Measurements from ENCODE around the gene PRKCB. TPM values are rescaled to one million over a fixed set of nuclear protein-coding genes. Genes with fewer than 3 reads are reported as not detected.

PRKCB gene
- total RNA-seq, 6 donors from 2014 or later, result 9.6 to 28.0 (median 13.9) TPM

DNA sequence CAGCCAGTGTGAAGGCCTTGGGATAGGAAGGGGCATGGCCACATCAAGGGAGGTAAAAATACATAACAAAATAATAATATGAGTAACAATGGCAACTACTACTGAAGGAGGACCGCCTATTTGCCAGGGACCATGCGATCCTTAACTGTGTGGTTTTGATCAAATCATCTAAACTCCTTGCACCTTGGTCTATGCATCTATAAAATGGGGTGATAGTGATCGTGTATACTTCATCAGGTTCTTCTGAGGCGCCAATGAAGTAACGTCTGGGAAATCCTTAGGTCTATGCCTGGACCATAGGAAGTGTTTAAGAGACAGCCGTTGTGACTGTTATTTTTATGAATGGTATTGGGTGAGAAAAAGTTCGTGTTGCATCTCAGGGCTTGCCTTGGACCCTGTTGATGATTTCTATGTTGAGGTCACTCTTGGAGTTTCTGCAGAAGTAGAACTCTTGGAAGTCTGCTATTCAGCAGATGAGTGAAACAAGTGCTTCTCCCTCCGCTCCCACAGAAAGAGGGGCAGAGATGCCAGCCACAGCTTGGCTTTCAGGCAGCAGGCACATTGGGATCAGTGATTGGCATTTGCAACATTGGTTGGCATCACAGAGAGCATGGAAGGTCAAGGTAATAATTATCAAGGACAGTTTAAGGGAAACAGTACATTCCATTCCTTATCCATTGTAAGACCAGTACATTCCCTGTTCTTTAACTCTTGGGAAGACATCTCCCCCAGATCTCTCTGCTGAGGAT lies 63.1 kb downstream of the PRKCB start:
- WGBS, 2 donors, result 90 to 94% methylated on average over 8 of the region's 8 CpGs
- DNase-seq (no peak), ATAC-seq (ENCODE audit: low FRiP score in 2 of 2) (no peak)
- Histone ChIP-seq H3K27me3 (no peaks in the 10 kb centered on the region), H3K27ac (no peak overlapping the region), H3K4me1 (peaks cover 0 to 6% (median 0%) of the 10 kb centered on the region in 4 donors), H3K9me3 (no peaks in the 10 kb centered on the region), H3K36me3 (no peaks in the 10 kb centered on the region), H3K4me3 (no peak overlapping the region)
- TF ChIP-seq POLR2A (IDR thresholded peaks at IDR 0.05) (no peak), EP300 (IDR thresholded peaks at IDR 0.05) (no peak), POLR2AphosphoS5 (IDR thresholded peaks at IDR 0.05) (no peak)
- TF ChIP-seq, protein P1, sequence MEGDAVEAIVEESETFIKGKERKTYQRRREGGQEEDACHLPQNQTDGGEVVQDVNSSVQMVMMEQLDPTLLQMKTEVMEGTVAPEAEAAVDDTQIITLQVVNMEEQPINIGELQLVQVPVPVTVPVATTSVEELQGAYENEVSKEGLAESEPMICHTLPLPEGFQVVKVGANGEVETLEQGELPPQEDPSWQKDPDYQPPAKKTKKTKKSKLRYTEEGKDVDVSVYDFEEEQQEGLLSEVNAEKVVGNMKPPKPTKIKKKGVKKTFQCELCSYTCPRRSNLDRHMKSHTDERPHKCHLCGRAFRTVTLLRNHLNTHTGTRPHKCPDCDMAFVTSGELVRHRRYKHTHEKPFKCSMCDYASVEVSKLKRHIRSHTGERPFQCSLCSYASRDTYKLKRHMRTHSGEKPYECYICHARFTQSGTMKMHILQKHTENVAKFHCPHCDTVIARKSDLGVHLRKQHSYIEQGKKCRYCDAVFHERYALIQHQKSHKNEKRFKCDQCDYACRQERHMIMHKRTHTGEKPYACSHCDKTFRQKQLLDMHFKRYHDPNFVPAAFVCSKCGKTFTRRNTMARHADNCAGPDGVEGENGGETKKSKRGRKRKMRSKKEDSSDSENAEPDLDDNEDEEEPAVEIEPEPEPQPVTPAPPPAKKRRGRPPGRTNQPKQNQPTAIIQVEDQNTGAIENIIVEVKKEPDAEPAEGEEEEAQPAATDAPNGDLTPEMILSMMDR (IDR thresholded peaks at IDR 0.05), result no peak

DNA sequence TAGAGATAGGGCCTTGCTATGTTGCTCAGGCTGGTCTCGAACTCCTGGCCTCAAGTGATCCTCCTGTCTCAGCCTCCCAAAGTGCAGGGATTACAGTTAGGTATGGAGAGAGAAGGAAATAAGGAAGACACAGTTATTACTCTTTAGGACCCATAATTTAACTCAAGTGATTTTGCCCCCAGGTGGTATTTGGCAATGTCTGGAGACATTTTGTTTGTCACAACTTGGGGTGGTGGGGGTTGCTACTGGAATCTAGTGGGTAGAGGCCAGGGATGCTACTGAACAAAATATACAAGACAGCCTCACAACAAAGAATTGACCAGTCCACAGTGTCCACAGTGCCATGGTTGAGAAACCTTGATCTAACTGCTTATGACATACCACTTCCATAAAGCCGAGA lies 64.1 kb downstream of the PRKCB start:
- 75 to 77% methylated on average over 1 to 2 of the region's 2 CpGs for WGBS, 2 donors
- DNase-seq (no peak), ATAC-seq (ENCODE audit: low FRiP score in 2 of 2) (no peak)
- TF ChIP-seq POLR2AphosphoS5 (IDR thresholded peaks at IDR 0.05) (no peak), EP300 (IDR thresholded peaks at IDR 0.05) (no peak), POLR2A (IDR thresholded peaks at IDR 0.05) (no peak)
- TF ChIP-seq, protein P1 (IDR thresholded peaks at IDR 0.05), result no peak
- H3K9me3 ChIP-seq, result no peaks in the 10 kb centered on the region
- no peaks in the 10 kb centered on the region for H3K36me3 ChIP-seq
- H3K4me3 ChIP-seq, result no peak overlapping the region
- H3K27ac ChIP-seq, result no peak overlapping the region
- H3K4me1 ChIP-seq, result peaks cover 0 to 6% (median 0%) of the 10 kb centered on the region in 4 donors
- no peaks in the 10 kb centered on the region for H3K27me3 ChIP-seq

DNA sequence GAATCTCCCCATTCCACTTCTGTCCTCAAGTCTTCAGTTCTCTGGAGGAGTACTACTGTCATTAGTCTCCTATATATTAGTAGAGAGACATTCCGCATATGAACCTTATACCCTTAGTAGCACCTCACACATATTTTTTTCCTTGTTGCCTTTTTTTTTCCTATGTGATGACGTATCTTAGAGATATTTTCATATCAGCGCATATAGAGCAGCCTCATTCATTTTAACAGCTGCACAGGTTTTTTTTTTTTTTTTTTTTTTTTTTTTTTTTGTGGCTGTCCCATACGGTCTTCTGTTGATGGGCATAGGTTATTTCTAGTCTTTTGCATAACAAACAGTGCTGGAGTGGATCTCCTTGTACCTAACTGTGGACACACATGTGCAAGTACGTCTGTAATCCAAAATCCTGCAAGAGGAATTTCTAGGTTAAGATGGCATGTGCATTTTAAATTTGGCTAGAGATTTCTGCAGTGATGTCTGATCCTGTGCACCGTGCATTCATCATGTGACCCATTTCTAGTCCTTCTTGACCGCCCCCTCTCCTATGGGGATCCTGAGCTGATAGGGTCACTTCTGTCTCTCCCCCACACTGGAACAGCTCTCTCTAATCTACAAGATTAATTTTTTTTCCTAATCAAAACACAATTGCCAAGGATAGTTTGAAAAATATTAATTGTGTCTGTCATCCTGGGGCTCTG lies 64.8 kb downstream of the PRKCB start:
- 75 to 81% methylated on average over 7 of the region's 7 CpGs for WGBS, 2 donors
- no peak overlapping the region for H3K27ac ChIP-seq
- H3K4me1 ChIP-seq, result peaks cover 0 to 6% (median 0%) of the 10 kb centered on the region in 4 donors
- H3K9me3 ChIP-seq, result no peaks in the 10 kb centered on the region
- H3K4me3 ChIP-seq, result no peak overlapping the region
- ATAC-seq (ENCODE audit: low FRiP score in 2 of 2) (no peak), DNase-seq (no peak)
- H3K27me3 ChIP-seq, result no peaks in the 10 kb centered on the region
- no peaks in the 10 kb centered on the region for H3K36me3 ChIP-seq
- TF ChIP-seq POLR2A (IDR thresholded peaks at IDR 0.05) (no peak), EP300 (IDR thresholded peaks at IDR 0.05) (no peak), POLR2AphosphoS5 (IDR thresholded peaks at IDR 0.05) (no peak)
- TF ChIP-seq, protein P1 (IDR thresholded peaks at IDR 0.05), result no peak

DNA sequence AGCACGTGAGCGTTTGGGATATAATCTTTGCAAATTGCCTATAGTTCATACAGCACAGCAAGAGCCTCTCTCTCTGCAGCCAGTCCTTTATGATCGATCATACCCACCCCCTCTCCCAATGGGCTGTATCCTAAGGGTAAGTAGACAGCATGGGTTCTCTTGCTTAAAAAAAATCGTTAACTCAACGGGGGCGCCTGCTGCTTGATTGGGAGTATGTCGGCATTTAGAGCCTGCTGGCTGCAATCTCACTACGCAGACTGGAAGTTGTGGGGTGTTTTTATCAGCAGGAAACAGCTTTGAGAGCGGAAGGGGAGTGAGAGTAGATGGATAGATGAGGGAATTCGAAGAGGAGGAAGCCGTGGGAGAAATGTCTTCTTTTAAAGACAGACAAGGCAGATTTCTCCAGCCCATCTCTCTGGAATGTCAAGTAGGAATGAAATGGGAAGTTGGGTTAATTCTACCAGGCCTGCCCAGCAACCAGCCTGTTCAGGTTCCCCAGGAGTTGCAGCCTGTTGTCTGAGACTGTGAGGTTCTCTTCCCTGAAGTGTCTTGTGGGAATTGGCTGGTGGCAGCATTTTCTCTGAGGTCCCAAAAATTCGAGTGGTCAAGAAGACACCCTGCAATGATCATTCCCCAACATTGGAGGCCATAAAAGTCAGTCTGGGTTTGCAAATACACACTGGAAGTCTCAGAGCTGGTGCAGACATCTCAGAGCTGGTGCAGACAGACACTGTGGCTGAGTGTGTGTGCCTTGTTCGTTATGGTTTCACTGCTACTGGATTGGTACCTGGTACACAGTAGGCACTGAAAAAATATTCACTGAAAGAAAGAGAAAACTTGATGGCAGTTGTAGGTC lies 65.6 kb downstream of the PRKCB start:
- TF ChIP-seq, protein P1 (IDR thresholded peaks at IDR 0.05), result no peak
- TF ChIP-seq POLR2AphosphoS5 (IDR thresholded peaks at IDR 0.05) (no peak), POLR2A (IDR thresholded peaks at IDR 0.05) (no peak), EP300 (IDR thresholded peaks at IDR 0.05) (no peak)
- Histone ChIP-seq H3K9me3 (no peaks in the 10 kb centered on the region), H3K36me3 (no peaks in the 10 kb centered on the region), H3K27me3 (no peaks in the 10 kb centered on the region), H3K4me3 (no peak overlapping the region), H3K4me1 (peaks cover 0 to 6% (median 0%) of the 10 kb centered on the region in 4 donors), H3K27ac (no peak overlapping the region)
- ATAC-seq (ENCODE audit: low FRiP score in 2 of 2) (no peak), DNase-seq (no peak)
- WGBS, 2 donors, result 26% methylated on average over 12 to 13 of the region's 13 CpGs

Measured in upper lobe of left lung (tissue), 6 donors.